Measurements from ENCODE around the gene SP5. TPM values are rescaled to one million over a fixed set of nuclear protein-coding genes. Genes with fewer than 3 reads are reported as not detected.
"Not testable (repeated sequence)": the region's sequence is repeated elsewhere in the genome, so short reads cannot be mapped to it uniquely, and the experiment has no call there.

The SP5 gene
- total RNA-seq, 2 donors from 2014 or later, result not detected

DNA sequence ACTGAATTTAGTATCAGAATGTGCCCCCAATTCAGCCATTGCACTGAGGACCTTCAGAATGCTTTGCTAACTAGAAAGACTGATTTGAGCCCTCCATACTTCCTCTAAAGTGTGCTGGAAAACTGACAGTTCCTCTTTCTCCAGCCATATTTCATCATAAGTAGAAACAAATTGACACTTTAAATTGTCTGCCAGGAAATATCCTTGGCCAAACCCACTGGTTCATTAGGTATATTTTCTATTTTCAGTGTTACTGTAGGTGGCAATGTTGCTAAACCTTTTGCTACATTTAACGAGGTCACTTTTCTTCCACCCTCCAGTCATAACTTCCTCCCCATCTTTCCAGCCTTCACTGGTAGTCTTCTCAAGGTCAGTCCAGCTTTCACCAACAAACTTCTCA lies 21.5 kb downstream of the SP5 start:
- Mint-ChIP-seq H3K4me3 (no peak overlapping the region), H3K27ac (no peak overlapping the region), H3K27me3 (peaks cover 22% of the 10 kb centered on the region), H3K36me3 (ENCODE audit: low read depth) (no peaks in the 10 kb centered on the region), H3K4me1 (no peaks in the 10 kb centered on the region)
- ATAC-seq, result no peak
- H3K9me3 ChIP-seq (ENCODE audit: control insufficient read depth, low read length, poor library complexity, severe bottlenecking), result no peaks in the 10 kb centered on the region
- DNase-seq, result no peak

DNA sequence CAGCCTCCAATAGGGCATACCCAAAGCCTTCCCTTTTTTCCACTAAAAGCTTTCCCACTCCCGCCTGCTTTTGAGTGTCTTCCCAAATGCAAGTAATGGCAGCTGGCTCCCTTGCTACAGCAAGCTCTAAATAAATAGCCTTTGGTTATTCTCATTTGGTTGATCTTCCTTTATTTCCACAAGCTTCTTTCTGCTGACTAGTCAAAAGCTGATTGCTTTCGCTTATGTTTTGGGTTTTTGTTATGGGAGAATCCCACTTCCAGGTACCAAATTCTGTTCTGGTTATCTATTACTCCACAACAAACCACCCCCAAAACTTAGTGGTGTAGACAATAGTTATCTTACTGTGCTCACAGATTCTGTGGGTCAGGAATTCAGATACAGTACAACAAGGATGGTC lies 22.3 kb downstream of the SP5 start:
- H3K27ac Mint-ChIP-seq, result no peak overlapping the region
- H3K27me3 Mint-ChIP-seq, result peaks cover 22% of the 10 kb centered on the region

GRCh38 chr2:170737821-170738220 lies 22.7 kb downstream of the SP5 start:
- Mint-ChIP-seq H3K36me3 (ENCODE audit: low read depth) (no peaks in the 10 kb centered on the region), H3K4me3 (no peak overlapping the region), H3K4me1 (no peaks in the 10 kb centered on the region), H3K27ac (no peak overlapping the region), H3K27me3 (peaks cover 22% of the 10 kb centered on the region)
- DNase-seq, result no peak
- ATAC-seq, result no peak
- no peaks in the 10 kb centered on the region for H3K9me3 ChIP-seq (ENCODE audit: control insufficient read depth, low read length, poor library complexity, severe bottlenecking)

More for the DNA sequence above, 22.3 kb downstream of the SP5 start:
- Mint-ChIP-seq H3K4me3 (no peak overlapping the region), H3K4me1 (no peaks in the 10 kb centered on the region), H3K36me3 (ENCODE audit: low read depth) (no peaks in the 10 kb centered on the region)
- ATAC-seq (no peak), DNase-seq (no peak)
- no peaks in the 10 kb centered on the region for H3K9me3 ChIP-seq (ENCODE audit: control insufficient read depth, low read length, poor library complexity, severe bottlenecking)

GRCh38 chr2:170739048-170739447 lies 23.9 kb downstream of the SP5 start:
- DNase-seq (no peak), ATAC-seq (no peak)
- no peaks in the 10 kb centered on the region for H3K9me3 ChIP-seq (ENCODE audit: control insufficient read depth, low read length, poor library complexity, severe bottlenecking)
- Mint-ChIP-seq H3K4me1 (no peaks in the 10 kb centered on the region), H3K27ac (no peak overlapping the region), H3K36me3 (ENCODE audit: low read depth) (peaks cover under 1% of the 10 kb centered on the region), H3K4me3 (no peak overlapping the region), H3K27me3 (peaks cover 33% of the 10 kb centered on the region)

DNA sequence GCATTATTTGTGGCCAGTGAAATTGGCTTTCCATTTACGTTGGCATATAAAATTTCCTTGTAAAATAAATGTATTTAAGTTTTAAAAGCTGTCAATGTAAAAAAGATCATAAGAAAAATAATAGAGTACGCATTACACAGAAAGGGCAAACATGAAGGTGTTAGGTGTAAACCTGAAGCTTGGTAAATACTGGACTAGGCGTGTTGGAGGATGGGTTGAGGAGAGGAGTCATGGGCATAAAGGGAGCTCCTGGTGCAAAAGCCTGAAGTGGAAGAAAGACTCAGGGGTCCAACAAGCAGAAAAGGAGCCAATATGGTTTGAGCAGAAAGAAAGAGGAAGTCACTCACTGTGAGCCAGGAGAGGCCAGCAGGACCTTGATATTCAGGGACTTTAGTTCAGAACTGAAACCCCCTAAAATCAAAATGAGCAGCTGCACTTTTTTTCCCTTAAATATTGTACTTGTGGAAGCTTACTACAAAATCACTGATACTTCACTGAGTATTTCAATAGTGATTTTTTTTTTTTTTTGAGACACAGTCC lies 24.4 kb downstream of the SP5 start:
- Mint-ChIP-seq H3K27me3 (peaks cover 35% of the 10 kb centered on the region), H3K4me3 (no peak overlapping the region), H3K4me1 (no peaks in the 10 kb centered on the region), H3K27ac (no peak overlapping the region), H3K36me3 (ENCODE audit: low read depth) (peaks cover 3% of the 10 kb centered on the region)
- H3K9me3 ChIP-seq (ENCODE audit: control insufficient read depth, low read length, poor library complexity, severe bottlenecking), result no peaks in the 10 kb centered on the region
- ATAC-seq (no peak), DNase-seq (no peak)

DNA sequence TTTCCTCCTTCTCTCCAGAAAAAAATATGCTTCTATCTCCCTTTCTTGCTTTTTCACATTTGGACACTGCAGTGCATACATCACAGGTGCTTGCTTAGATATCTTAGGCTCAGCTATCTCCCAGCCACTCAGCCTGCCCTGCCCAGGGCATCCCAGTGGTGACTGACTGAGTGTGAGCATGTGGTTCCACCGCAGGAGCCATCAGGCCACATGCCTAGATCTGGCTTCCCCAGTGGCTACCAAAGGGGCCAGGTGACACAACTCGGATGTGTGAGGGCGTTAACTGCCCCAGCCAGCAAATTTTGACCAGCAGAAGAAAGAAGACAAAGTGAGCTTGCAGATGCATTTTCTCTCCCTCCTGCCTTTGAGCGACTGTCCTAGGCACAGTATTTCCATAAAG lies 25.5 kb downstream of the SP5 start:
- no peak overlapping the region for H3K27ac Mint-ChIP-seq
- ATAC-seq, result no peak
- H3K4me1 Mint-ChIP-seq, result no peaks in the 10 kb centered on the region

DNA sequence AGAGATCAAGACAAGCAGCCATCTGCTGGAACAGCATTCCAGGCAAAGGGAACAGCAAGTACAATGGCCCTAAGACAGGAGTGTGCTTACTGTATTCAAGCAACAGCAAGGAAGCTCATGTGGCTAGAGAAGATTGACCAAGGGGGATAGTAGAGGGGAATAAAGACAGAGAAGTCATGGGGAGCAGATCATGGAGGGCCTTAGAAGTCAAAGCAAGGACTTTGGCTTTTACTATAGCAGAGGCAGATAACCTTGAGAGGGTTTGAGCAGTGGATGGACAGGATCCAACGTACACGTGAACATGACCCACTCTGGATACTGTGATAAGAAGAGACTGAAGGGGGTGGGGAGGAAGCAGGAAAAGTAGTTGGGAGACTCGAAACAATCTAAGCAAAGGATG lies 26.9 kb downstream of the SP5 start:
- peaks cover 4% of the 10 kb centered on the region for H3K36me3 Mint-ChIP-seq (ENCODE audit: low read depth)
- no peak overlapping the region for H3K27ac Mint-ChIP-seq
- peaks cover 32% of the 10 kb centered on the region for H3K27me3 Mint-ChIP-seq
- no peak overlapping the region for H3K4me3 Mint-ChIP-seq
- no peaks in the 10 kb centered on the region for H3K9me3 ChIP-seq (ENCODE audit: control insufficient read depth, low read length, poor library complexity, severe bottlenecking)
- ATAC-seq (no peak), DNase-seq (no peak)
- H3K4me1 Mint-ChIP-seq, result no peaks in the 10 kb centered on the region

More for the DNA sequence above, 25.5 kb downstream of the SP5 start:
- DNase-seq, result no peak
- H3K9me3 ChIP-seq (ENCODE audit: control insufficient read depth, low read length, poor library complexity, severe bottlenecking), result no peaks in the 10 kb centered on the region
- Mint-ChIP-seq H3K27me3 (peaks cover 39% of the 10 kb centered on the region), H3K36me3 (ENCODE audit: low read depth) (peaks cover 4% of the 10 kb centered on the region), H3K4me3 (no peak overlapping the region)

DNA sequence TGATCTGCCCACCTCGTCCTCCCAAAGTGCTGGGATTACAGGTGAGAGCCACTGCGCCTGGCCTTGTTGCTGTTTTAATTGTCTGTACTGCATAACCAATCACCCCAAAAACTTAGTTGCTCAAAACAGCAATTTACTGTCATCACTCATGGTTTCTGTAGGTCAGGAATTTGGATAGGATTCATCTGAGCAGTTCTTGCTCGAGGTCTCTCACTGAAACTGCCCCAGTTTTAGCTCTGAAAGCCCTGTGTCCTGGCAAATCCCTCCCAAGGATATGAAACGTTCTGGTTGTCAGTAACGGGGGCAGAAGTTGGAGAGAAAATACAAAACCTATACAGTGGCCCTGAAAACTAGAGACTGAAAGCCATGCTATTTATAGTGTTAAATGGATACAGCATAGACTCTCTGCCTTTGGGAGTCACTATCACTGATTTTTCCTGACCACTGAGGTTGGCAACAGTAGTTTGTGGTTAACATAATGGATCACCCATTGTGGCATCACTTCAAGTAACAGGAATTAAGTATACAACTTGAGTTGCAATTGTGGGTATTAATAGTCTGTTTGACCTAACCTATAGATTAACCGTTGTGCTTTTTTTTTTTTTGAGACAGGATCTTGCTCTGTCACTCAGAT lies 27.9 kb downstream of the SP5 start:
- Mint-ChIP-seq H3K27me3 (peaks cover 41% of the 10 kb centered on the region), H3K4me1 (no peaks in the 10 kb centered on the region), H3K4me3 (no peak overlapping the region), H3K36me3 (ENCODE audit: low read depth) (peaks cover 4% of the 10 kb centered on the region), H3K27ac (no peak overlapping the region)
- DNase-seq (no peak), ATAC-seq (no peak)
- H3K9me3 ChIP-seq (ENCODE audit: control insufficient read depth, low read length, poor library complexity, severe bottlenecking), result no peaks in the 10 kb centered on the region

- Mint-ChIP-seq H3K4me1 (no peaks in the 10 kb centered on the region), H3K4me3 (no peak overlapping the region), H3K27me3 (peaks cover 43% of the 10 kb centered on the region), H3K36me3 (ENCODE audit: low read depth) (peaks cover 4% of the 10 kb centered on the region), H3K27ac (no peak overlapping the region)
- H3K9me3 ChIP-seq (ENCODE audit: control insufficient read depth, low read length, poor library complexity, severe bottlenecking), result no peaks in the 10 kb centered on the region
- DNase-seq (no peak), ATAC-seq (no peak)
Observed at GRCh38 chr2:170743530-170744239, 28.5 kb downstream of the SP5 start.

- Mint-ChIP-seq H3K27me3 (peaks cover 45% of the 10 kb centered on the region), H3K4me1 (no peaks in the 10 kb centered on the region), H3K27ac (no peak overlapping the region), H3K4me3 (no peak overlapping the region), H3K36me3 (ENCODE audit: low read depth) (peaks cover 4% of the 10 kb centered on the region)
- DNase-seq, result no peak
- no peaks in the 10 kb centered on the region for H3K9me3 ChIP-seq (ENCODE audit: control insufficient read depth, low read length, poor library complexity, severe bottlenecking)
- ATAC-seq, result no peak
Observed at GRCh38 chr2:170744248-170745002, 29.3 kb downstream of the SP5 start.

DNA sequence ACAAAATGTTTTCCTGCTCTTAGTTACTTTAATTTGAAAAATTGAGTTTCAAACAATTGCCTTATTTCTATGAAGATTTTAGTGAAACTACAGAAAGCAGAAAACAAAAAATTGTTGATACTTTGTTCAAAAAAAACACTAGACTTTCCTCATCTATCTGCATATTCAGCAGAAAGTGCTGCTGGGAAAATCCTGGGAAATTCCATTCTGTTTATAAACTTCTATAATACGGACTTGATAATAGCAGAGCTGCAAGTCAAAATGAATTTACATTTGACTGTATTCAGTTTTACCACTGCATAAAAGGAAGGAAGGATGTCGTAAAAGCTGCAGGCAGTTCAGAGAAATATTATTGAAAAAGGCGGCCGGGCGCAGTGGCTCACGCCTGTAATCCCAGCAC lies 30.2 kb downstream of the SP5 start:
- Mint-ChIP-seq H3K36me3 (ENCODE audit: low read depth) (peaks cover 4% of the 10 kb centered on the region), H3K4me1 (peaks cover 2% of the 10 kb centered on the region), H3K27ac (no peak overlapping the region), H3K4me3 (no peak overlapping the region), H3K27me3 (peaks cover 54% of the 10 kb centered on the region)
- no peaks in the 10 kb centered on the region for H3K9me3 ChIP-seq (ENCODE audit: control insufficient read depth, low read length, poor library complexity, severe bottlenecking)
- DNase-seq (no peak), ATAC-seq (no peak)

DNA sequence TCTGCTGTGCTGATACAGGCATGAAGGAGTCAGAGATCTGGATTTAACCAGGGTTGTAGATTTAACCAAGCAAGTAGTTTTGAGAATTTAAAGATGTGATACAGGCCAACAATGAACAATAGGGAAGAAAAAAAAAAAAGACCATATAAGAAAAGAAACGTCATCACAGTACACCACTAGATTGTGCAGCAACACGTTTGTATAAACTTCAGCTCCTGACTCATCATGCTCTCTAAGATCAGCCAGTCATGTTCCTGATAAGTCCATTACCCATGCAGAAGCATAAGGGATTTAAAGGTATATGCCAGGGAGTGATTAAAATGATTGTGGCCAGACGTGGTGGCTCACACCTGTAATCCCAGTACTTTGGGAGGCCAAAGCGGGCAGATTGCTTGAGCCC lies 32.8 kb downstream of the SP5 start:
- H3K9me3 ChIP-seq (ENCODE audit: control insufficient read depth, low read length, poor library complexity, severe bottlenecking), result no peaks in the 10 kb centered on the region
- no peak for ATAC-seq
- Mint-ChIP-seq H3K27ac (no peak overlapping the region), H3K36me3 (ENCODE audit: low read depth) (peaks cover 4% of the 10 kb centered on the region), H3K4me3 (no peak overlapping the region), H3K4me1 (peaks cover 2% of the 10 kb centered on the region), H3K27me3 (peaks cover 70% of the 10 kb centered on the region)
- no peak for DNase-seq

- H3K27ac Mint-ChIP-seq, ATAC-seq: not testable (repeated sequence)
- H3K27me3 Mint-ChIP-seq, result peaks cover 44% of the 10 kb centered on the region
Observed at GRCh38 chr2:170751555-170751954, 36.4 kb downstream of the SP5 start.

More at GRCh38 chr2:170751555-170751954, 36.4 kb downstream of the SP5 start:
- H3K36me3 Mint-ChIP-seq (ENCODE audit: low read depth); DNase-seq; H3K9me3 ChIP-seq (ENCODE audit: control insufficient read depth, low read length, poor library complexity, severe bottlenecking); H3K4me3 Mint-ChIP-seq; H3K4me1 Mint-ChIP-seq: not testable (repeated sequence)
